ENCODE results near the gene SNAPC2.

DNA sequence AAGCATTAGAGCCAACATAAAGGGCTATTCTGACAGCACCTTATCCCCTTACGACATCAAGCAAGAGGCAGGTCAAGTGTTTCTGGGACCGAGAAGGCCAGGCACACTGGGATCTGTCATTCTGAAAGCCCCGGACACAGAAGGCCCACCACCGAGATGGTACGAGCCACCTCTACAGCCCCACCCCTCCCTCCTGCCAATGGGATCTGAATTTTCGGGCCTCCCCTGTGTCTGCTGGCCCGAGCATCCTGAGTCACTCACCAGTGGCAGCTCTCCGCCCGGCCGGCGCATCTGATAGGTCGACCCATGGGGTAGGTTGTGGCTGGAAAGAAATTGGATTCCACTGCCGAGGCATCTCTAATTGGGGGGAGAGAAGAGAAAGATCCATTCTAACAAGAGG is 20.7 kb downstream of the SNAPC2 start:
- TF ChIP-seq, protein P1, sequence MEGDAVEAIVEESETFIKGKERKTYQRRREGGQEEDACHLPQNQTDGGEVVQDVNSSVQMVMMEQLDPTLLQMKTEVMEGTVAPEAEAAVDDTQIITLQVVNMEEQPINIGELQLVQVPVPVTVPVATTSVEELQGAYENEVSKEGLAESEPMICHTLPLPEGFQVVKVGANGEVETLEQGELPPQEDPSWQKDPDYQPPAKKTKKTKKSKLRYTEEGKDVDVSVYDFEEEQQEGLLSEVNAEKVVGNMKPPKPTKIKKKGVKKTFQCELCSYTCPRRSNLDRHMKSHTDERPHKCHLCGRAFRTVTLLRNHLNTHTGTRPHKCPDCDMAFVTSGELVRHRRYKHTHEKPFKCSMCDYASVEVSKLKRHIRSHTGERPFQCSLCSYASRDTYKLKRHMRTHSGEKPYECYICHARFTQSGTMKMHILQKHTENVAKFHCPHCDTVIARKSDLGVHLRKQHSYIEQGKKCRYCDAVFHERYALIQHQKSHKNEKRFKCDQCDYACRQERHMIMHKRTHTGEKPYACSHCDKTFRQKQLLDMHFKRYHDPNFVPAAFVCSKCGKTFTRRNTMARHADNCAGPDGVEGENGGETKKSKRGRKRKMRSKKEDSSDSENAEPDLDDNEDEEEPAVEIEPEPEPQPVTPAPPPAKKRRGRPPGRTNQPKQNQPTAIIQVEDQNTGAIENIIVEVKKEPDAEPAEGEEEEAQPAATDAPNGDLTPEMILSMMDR (IDR thresholded peaks at IDR 0.05): no peak
- TF ChIP-seq POLR2A (IDR thresholded peaks at IDR 0.05): no peak

Data from thyroid gland (tissue), 4 donors.